Activated naive CD4-positive, alpha-beta T cell treated with anti-CD3 and anti-CD28 coated beads, Interleukin-2, amount 50 U/mL, for 24 hours (primary cell): ENCODE data around the gene NLRP8.
"Not testable (repeated sequence)": the region's sequence is repeated elsewhere in the genome, so short reads cannot be mapped to it uniquely, and the experiment has no call there.

Source experiments
- H3K27ac Mint-ChIP-seq: one replicate; pipeline ENCODE4 v1.8.0; 2021; ENCODE audit warnings: mild to moderate bottlenecking, mixed read lengths
- H3K27me3 Mint-ChIP-seq: one replicate; pipeline ENCODE4 v1.8.0; 2021; ENCODE audit warnings: mixed read lengths
- H3K36me3 Mint-ChIP-seq: one replicate; pipeline ENCODE4 v1.8.0; 2021; ENCODE audit warnings: mixed read lengths
- H3K4me1 Mint-ChIP-seq: one replicate; pipeline ENCODE4 v1.8.0; 2021; ENCODE audit warnings: mixed read lengths
- H3K4me3 Mint-ChIP-seq: one replicate; pipeline ENCODE4 v1.8.0; 2021; ENCODE audit warnings: mild to moderate bottlenecking, mixed read lengths
- H3K9me3 Mint-ChIP-seq: one replicate; pipeline ENCODE4 v1.8.0; 2021; ENCODE audit warnings: mixed read lengths

NLRP8 gene

DNA sequence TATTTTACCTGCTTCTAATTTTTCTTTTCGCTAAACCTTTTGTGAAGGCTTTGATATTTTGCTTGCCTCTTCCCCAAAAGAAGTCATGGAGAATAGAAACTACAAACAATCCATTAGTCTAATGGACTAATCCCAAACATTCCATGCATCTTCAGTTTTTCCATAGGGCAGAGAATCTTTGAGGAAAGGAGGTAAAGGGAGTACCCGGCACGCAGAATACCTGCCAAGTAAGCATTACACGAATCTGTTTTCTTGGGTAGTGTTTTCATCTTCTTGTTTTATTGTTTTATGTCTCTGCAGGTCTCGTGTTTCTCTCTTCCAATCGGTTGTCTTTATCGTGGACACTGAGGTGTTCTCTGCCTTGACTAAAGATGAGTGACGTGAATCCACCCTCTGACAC is at the start of gene NLRP8:
TSS of gene NLRP8 (plus strand) at position 301 of the 400 bp plus-strand sequence.
- peaks cover 2% of the 10 kb centered on the region for H3K27me3 Mint-ChIP-seq
- H3K4me3 Mint-ChIP-seq: no peak within 1 kb of the TSS
- H3K36me3 Mint-ChIP-seq: peaks cover 1% of the 10 kb centered on the region
- H3K9me3 Mint-ChIP-seq: peaks cover 9% of the 10 kb centered on the region
- H3K27ac Mint-ChIP-seq: no peak within 1 kb of the TSS
- H3K4me1 Mint-ChIP-seq: no peaks in the 10 kb centered on the region

DNA sequence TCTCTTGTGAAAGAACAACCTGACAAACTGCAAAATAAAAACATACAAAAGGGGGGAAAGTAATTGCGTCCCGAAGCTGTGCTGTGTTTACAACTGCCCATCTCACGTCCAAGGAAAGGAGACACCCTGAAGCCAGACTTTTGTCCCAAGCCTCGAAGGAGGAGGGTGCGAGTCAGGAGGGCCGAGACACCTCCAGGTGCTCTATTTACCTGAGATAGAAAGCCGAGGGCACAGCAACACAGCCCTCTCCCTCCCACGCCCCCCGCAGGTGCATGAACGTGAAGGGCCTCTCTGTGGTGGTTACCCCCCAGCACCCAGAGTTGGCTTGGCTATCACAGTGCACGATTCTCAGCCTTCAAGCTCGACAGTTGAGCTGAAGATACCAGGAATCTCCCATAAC is 48.7 kb upstream of the NLRP8 start:
- H3K27me3 Mint-ChIP-seq: peaks cover 6% of the 10 kb centered on the region
- no peak overlapping the region for H3K27ac Mint-ChIP-seq
- no peak overlapping the region for H3K4me3 Mint-ChIP-seq
- H3K9me3 Mint-ChIP-seq: peaks cover 5% of the 10 kb centered on the region
- H3K4me1 Mint-ChIP-seq: no peaks in the 10 kb centered on the region
- H3K36me3 Mint-ChIP-seq: no peaks in the 10 kb centered on the region

- Mint-ChIP-seq H3K27ac (no peak overlapping the region), H3K4me3 (no peak overlapping the region), H3K4me1 (no peaks in the 10 kb centered on the region), H3K9me3 (no peaks in the 10 kb centered on the region), H3K27me3 (peaks cover 6% of the 10 kb centered on the region), H3K36me3 (no peaks in the 10 kb centered on the region)
These were observed 46.1 kb upstream of the NLRP8 start for GRCh38 chr19:55901369-55902079.

- Mint-ChIP-seq H3K36me3 (no peaks in the 10 kb centered on the region), H3K4me3 (no peak overlapping the region), H3K27me3 (peaks cover 6% of the 10 kb centered on the region), H3K27ac (no peak overlapping the region), H3K4me1 (no peaks in the 10 kb centered on the region), H3K9me3 (no peaks in the 10 kb centered on the region)
These were observed 45.4 kb upstream of the NLRP8 start for GRCh38 chr19:55902080-55902751.

- Mint-ChIP-seq H3K27me3 (peaks cover 10% of the 10 kb centered on the region), H3K4me3 (no peak overlapping the region), H3K9me3 (no peaks in the 10 kb centered on the region), H3K36me3 (no peaks in the 10 kb centered on the region), H3K4me1 (no peaks in the 10 kb centered on the region), H3K27ac (no peak overlapping the region)
These were observed 40.3 kb upstream of the NLRP8 start for GRCh38 chr19:55907286-55907685.

DNA sequence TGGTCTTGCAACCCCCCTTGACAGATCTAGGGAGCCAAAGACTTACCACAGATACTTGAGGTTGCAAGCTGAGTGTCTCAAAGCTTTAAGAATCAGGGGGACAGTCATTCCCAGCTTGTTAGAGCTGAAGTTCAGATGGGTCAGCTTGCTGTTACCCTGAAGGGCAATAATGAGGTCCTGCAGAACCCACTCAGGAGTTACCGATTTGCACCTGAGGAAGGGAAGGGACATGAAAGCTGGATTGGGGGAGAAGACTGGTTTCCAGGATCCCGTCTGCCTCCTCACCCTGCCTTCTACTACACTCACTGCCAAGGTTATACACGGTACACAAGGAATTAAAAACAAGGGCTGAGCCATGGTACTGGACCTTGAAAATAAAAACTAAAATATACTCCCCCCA is 39.9 kb upstream of the NLRP8 start:
- H3K27ac Mint-ChIP-seq: no peak overlapping the region
- no peaks in the 10 kb centered on the region for H3K9me3 Mint-ChIP-seq
- no peaks in the 10 kb centered on the region for H3K4me1 Mint-ChIP-seq
- H3K4me3 Mint-ChIP-seq: no peak overlapping the region
- H3K36me3 Mint-ChIP-seq: no peaks in the 10 kb centered on the region
- peaks cover 10% of the 10 kb centered on the region for H3K27me3 Mint-ChIP-seq

DNA sequence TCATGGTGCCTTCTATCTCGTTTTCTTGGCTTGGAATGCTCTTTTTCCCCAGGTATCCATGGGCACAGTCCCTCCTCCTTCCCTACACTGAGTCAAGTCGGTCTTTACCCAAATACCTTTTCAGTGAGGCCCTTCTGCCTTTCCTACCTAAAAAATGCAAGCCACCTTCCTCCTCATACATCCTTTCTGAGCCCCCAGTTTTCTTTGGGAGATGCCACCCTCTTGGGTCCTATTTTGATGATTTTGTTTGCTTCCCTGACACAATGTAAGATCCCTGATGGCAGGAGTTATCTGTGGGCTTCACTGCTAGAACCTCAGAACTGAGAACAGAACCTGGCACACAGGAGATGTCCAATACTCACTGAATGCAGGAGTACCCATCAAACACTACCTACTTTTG is 37.8 kb upstream of the NLRP8 start:
- Mint-ChIP-seq H3K4me3 (no peak overlapping the region), H3K27ac (no peak overlapping the region), H3K27me3 (peaks cover 5% of the 10 kb centered on the region), H3K36me3 (peaks cover 1% of the 10 kb centered on the region), H3K9me3 (peaks cover 3% of the 10 kb centered on the region), H3K4me1 (no peaks in the 10 kb centered on the region)

DNA sequence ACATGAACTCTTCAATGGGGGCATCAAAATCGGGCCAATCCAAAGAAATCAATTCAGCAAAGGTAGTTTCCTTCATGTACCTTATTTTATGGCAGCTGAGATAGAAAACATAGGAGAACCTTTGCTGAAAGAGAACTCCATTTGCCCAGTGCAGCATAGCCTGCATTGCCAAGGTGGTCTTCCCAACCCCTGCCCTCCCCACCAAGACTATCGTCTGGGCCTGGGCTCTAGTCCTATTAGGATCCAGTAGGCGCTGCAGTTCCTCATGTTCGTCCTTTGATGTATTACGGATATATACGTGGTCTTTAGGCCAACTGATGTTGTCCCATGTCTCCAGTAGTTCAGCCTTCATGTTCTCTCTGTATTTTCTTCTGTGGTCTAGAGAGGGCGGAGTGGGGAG is 34.7 kb upstream of the NLRP8 start:
- Mint-ChIP-seq H3K27me3 (peaks cover 9% of the 10 kb centered on the region), H3K36me3 (peaks cover 6% of the 10 kb centered on the region), H3K4me1 (no peaks in the 10 kb centered on the region), H3K4me3 (no peak overlapping the region), H3K9me3 (peaks cover 20% of the 10 kb centered on the region), H3K27ac (no peak overlapping the region)

DNA sequence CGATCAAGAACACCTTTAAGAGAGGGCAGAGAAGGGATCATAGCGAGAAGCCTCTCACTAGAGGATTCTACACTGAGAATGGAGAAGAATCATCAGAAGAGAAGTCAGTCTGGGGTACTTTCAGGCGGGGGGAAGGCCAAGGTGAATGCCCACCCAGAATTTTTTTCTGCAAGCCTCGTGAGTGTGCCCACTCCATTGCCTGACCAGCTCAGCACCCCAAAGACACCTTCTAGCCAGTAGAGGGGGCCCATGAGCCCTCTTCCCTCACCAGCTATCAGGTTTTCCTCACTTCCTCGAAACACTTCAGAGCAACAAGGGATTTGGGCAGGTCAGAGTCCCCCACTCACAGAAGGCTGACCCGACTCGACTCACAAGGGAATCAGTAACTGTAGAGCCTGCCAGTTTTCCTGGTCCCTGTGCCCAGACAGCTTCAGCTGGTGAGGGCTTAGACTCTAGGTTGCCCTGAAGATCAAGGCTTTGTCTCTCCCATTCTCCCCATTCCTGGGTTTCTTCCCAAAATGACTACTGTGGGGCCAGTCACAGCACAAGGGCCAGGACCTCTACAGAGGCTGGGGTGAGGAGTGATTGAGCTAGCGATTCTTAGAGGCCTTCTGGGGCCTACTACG is 33.9 kb upstream of the NLRP8 start:
- Mint-ChIP-seq H3K36me3 (peaks cover 7% of the 10 kb centered on the region), H3K27ac (no peak overlapping the region), H3K9me3 (peaks cover 20% of the 10 kb centered on the region), H3K4me1 (no peaks in the 10 kb centered on the region), H3K27me3 (peaks cover 9% of the 10 kb centered on the region), H3K4me3 (no peak overlapping the region)

DNA sequence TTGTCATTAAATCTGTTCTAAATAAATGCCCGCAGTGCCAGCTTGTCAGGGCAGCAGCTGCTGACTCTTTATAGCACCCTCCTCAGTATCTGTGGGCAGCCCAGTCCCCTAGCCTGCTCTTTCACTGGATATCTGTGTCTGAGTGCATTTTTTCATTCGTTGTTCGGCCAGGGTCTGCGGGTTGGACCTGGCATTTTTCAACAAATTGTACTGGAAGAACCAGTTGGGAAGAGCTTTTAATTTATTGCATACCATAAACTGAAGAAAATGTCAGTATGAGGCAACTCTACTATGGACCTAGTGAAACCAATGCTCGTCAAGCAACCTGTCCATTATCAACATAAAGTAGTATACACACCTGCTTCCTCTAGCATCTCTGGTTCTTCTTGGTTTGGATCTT is 24.1 kb upstream of the NLRP8 start:
- H3K9me3 Mint-ChIP-seq: peaks cover 11% of the 10 kb centered on the region
- peaks cover 2% of the 10 kb centered on the region for H3K27me3 Mint-ChIP-seq
- H3K4me1 Mint-ChIP-seq: no peaks in the 10 kb centered on the region
- no peak overlapping the region for H3K27ac Mint-ChIP-seq
- H3K4me3 Mint-ChIP-seq: no peak overlapping the region
- peaks cover 3% of the 10 kb centered on the region for H3K36me3 Mint-ChIP-seq

DNA sequence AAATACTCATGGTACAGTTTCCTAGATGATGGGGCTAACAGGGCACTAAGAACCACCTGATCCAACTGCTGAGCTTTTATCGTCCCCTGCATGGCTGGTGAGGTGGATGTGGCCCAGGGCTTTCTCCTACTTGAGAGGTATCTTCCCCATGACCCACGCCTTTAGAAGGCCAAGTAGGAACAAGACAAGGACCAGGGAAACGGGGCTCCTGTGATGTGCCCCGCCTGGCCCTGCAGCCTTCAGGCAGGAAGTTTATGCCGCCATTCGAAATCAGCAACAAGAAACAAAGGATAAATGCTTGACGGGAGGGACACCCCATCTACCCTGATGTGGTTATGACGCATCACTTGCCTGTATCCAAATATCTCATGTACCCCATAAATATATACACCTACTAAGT is 19.6 kb upstream of the NLRP8 start:
- Mint-ChIP-seq H3K9me3 (peaks cover 16% of the 10 kb centered on the region), H3K4me3 (no peak overlapping the region), H3K4me1 (no peaks in the 10 kb centered on the region), H3K27ac (no peak overlapping the region), H3K27me3 (peaks cover 2% of the 10 kb centered on the region), H3K36me3 (peaks cover 3% of the 10 kb centered on the region)

DNA sequence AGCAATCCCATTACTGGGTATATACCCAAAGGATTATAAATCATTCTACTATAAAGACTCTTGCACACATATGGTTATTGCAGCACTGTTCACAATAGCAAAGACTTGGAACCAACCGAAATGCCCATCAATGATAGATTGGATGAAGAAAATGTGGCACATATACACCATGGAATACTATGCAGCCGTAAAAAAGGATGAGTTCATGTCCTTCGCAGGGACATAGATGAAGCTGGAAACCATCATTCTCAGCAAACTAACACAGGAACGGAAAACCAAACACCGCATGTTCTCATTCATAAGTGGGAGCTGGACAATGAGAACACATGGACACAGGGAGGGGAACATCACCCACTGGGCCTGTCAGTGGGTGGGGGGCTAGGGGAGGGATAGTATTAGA is 18.4 kb upstream of the NLRP8 start:
- H3K9me3 Mint-ChIP-seq: peaks cover 16% of the 10 kb centered on the region
- H3K4me1 Mint-ChIP-seq, H3K27me3 Mint-ChIP-seq, H3K27ac Mint-ChIP-seq, H3K36me3 Mint-ChIP-seq, H3K4me3 Mint-ChIP-seq: not testable (repeated sequence)

GRCh38 chr19:55930996-55931515 is 16.6 kb upstream of the NLRP8 start:
- Mint-ChIP-seq H3K4me3 (no peak overlapping the region), H3K27me3 (peaks cover 2% of the 10 kb centered on the region), H3K4me1 (no peaks in the 10 kb centered on the region), H3K36me3 (peaks cover 3% of the 10 kb centered on the region), H3K9me3 (peaks cover 16% of the 10 kb centered on the region), H3K27ac (no peak overlapping the region)

GRCh38 chr19:55931936-55932386 is 15.7 kb upstream of the NLRP8 start, which contains the start of gene NLRP13:
TSS of gene NLRP13 (minus strand) at chr19:55932336. CDS start at chr19:55932311, 25 bp downstream.
- H3K27ac Mint-ChIP-seq: no peak within 1 kb of the TSS
- H3K4me3 Mint-ChIP-seq: no peak within 1 kb of the TSS
- H3K4me1 Mint-ChIP-seq: no peaks in the 10 kb centered on the region
- H3K9me3 Mint-ChIP-seq: peaks cover 16% of the 10 kb centered on the region
- H3K27me3 Mint-ChIP-seq: peaks cover 1% of the 10 kb centered on the region
- H3K36me3 Mint-ChIP-seq: peaks cover 2% of the 10 kb centered on the region

DNA sequence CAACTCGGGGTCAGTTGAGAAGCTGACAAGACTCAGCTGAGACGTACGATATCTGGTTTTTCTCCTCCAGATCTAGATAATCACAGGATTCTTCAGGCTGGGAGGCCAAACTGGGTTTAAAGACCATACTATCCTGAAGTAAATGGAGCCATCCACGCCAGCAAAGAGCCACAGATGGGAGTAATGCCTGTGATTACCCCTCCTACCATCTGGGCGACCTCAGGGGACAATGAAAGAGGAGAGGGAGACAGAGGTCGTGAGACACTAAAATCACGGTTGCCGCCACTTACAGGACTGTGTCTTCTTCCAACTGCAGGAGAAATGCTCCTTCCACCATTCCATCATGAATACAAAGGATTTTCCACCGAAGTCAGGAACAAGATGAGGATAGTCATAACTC is 12.4 kb upstream of the NLRP8 start:
- Mint-ChIP-seq H3K36me3 (peaks cover 2% of the 10 kb centered on the region), H3K9me3 (peaks cover 10% of the 10 kb centered on the region), H3K4me1 (no peaks in the 10 kb centered on the region), H3K27ac (no peak overlapping the region), H3K27me3 (peaks cover 1% of the 10 kb centered on the region), H3K4me3 (no peak overlapping the region)

DNA sequence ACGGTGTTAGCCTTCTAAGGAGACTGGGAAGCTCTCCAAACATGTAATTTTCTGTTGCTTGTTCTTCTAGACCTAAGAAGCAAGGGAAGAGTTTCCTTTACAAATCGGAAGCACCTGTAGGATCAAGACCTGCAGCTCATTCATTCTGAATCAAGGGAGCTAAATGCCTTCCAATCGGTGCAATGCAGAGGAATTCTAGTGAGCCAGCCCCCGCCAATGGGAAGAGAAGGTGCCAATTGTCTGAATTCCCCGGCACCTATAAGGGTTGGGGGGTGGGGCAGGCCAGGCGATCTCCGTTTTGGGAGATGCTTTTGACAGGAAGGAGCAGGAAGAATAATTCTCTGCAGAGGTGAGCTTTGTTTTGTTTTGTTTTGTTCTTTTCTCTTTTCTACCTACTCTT is 8.4 kb upstream of the NLRP8 start:
- Mint-ChIP-seq H3K4me3 (no peak overlapping the region), H3K9me3 (peaks cover 5% of the 10 kb centered on the region)

More for the DNA sequence above, 8.4 kb upstream of the NLRP8 start:
- H3K4me1 Mint-ChIP-seq: no peaks in the 10 kb centered on the region
- H3K27ac Mint-ChIP-seq: no peak overlapping the region
- H3K36me3 Mint-ChIP-seq: no peaks in the 10 kb centered on the region
- no peaks in the 10 kb centered on the region for H3K27me3 Mint-ChIP-seq
